Measurements from ENCODE around the gene CSNK1D.

CSNK1D gene

GRCh38 chr17:82231312-82231561 is 42.3 kb downstream of the CSNK1D start:
- peak; percentile 73 for DNase-seq (ENCODE audit: insufficient read length, low spot score)

GRCh38 chr17:82230609-82231311 is 42.7 kb downstream of the CSNK1D start:
- FAIRE-seq = peak; percentile 44
- DNase-seq (ENCODE audit: insufficient read length, low spot score) = peak; percentile 90

More at GRCh38 chr17:82231312-82231561, 42.3 kb downstream of the CSNK1D start:
- FAIRE-seq = no peak

GRCh38 chr17:82229698-82230608 is 43.5 kb downstream of the CSNK1D start:
- no peak for DNase-seq (ENCODE audit: insufficient read length, low spot score)
- no peak for FAIRE-seq

- peak; percentile 76 for FAIRE-seq
Measured at GRCh38 chr17:82228842-82229697, 44.4 kb downstream of the CSNK1D start, which contains the start of gene SLC16A3. SLC16A3 (plus strand) TSS chr17:82229042; CDS start chr17:82236009, 6,967 bp downstream.

GRCh38 chr17:82228278-82228841 is 45.1 kb downstream of the CSNK1D start:
- DNase-seq (ENCODE audit: insufficient read length, low spot score) (peak; percentile 93), FAIRE-seq (peak; percentile 82)

More at GRCh38 chr17:82228842-82229697, 44.4 kb downstream of the CSNK1D start, which contains the start of gene SLC16A3:
- peak; percentile 98 for DNase-seq (ENCODE audit: insufficient read length, low spot score)

GRCh38 chr17:82227629-82228277 is 45.7 kb downstream of the CSNK1D start:
- FAIRE-seq (no peak), DNase-seq (ENCODE audit: insufficient read length, low spot score) (no peak)

- no peak for FAIRE-seq
- no peak for DNase-seq (ENCODE audit: insufficient read length, low spot score)
Measured at GRCh38 chr17:82226809-82227628, 46.5 kb downstream of the CSNK1D start.

GRCh38 chr17:82226146-82226808 is 47.2 kb downstream of the CSNK1D start:
- FAIRE-seq (no peak), DNase-seq (ENCODE audit: insufficient read length, low spot score) (no peak)

- DNase-seq (ENCODE audit: insufficient read length, low spot score) = no peak
- no peak for FAIRE-seq
Measured at GRCh38 chr17:82225368-82226029, 48.0 kb downstream of the CSNK1D start.

- FAIRE-seq (no peak), DNase-seq (ENCODE audit: insufficient read length, low spot score) (no peak)
Measured at GRCh38 chr17:82224666-82225065, 48.8 kb downstream of the CSNK1D start.

- no peak for DNase-seq (ENCODE audit: insufficient read length, low spot score)
- FAIRE-seq = no peak
Measured at GRCh38 chr17:82223517-82223916, 50.0 kb downstream of the CSNK1D start.

- no peak for FAIRE-seq
- DNase-seq (ENCODE audit: insufficient read length, low spot score) = no peak
Measured at GRCh38 chr17:82222816-82223215, 50.7 kb downstream of the CSNK1D start.

- DNase-seq (ENCODE audit: insufficient read length, low spot score) (no peak), FAIRE-seq (no peak)
Measured at GRCh38 chr17:82221341-82221902, 52.1 kb downstream of the CSNK1D start.

GRCh38 chr17:82219753-82220709 is 53.5 kb downstream of the CSNK1D start:
- DNase-seq (ENCODE audit: insufficient read length, low spot score) = no peak
- FAIRE-seq = no peak

- DNase-seq (ENCODE audit: insufficient read length, low spot score) = no peak
- no peak for FAIRE-seq
Measured at GRCh38 chr17:82219083-82219482, 54.4 kb downstream of the CSNK1D start.

- DNase-seq (ENCODE audit: insufficient read length, low spot score) (no peak), FAIRE-seq (no peak)
Measured at GRCh38 chr17:82218349-82219075, 55.0 kb downstream of the CSNK1D start.
